Neural crest cell (in vitro differentiated cells): ENCODE data around the gene FAM240A. TPM values are rescaled to one million over a fixed set of nuclear protein-coding genes. Genes with fewer than 3 reads are reported as not detected.
A peak's percentile ranks its signal among the peaks of the same experiment; 100 is the strongest.

Source experiments
- DNase-seq: peaks from one replicate; pipeline ENCODE4 v3.0.0; 2021; ENCODE audit warnings: low read depth, mixed read lengths, low spot score
- H3K27ac Mint-ChIP-seq: one replicate; pipeline ENCODE4 v1.8.0; 2021; ENCODE audit warnings: mild to moderate bottlenecking, mixed read lengths; ENCODE audit not compliant: unreplicated experiment
- H3K27me3 Mint-ChIP-seq: 2 replicates; pipeline ENCODE4 v1.8.0; 2021; ENCODE audit warnings: low read depth, mild to moderate bottlenecking, mixed read lengths
- H3K36me3 Mint-ChIP-seq: 2 replicates; pipeline ENCODE4 v1.8.0; 2021; ENCODE audit warnings: low read depth, mild to moderate bottlenecking, mixed read lengths
- H3K4me1 Mint-ChIP-seq: 2 replicates; pipeline ENCODE4 v1.8.0; 2021; ENCODE audit warnings: mixed read lengths
- H3K4me3 Mint-ChIP-seq: one replicate; pipeline ENCODE4 v1.8.0; 2021; ENCODE audit warnings: mild to moderate bottlenecking, mixed read lengths
- H3K9me3 Mint-ChIP-seq: 2 replicates; pipeline ENCODE4 v1.8.0; 2021; ENCODE audit warnings: mixed read lengths
- total RNA-seq: library from RNA; stranded (reverse); gene quantifications from 2 replicates; pipeline ENCODE4 v1.2.1, GENCODE V29; 2021
- TF ChIP-seq, protein P1 (sequence below): fragments of 200-600 bp; sonication (generic); conservative IDR thresholded peaks from 2 replicates; pipeline ENCODE4 v1.5.0; 2021; ENCODE audit warnings: antibody characterized with exemption, mild to moderate bottlenecking

FAM240A gene
- total RNA-seq, 1 donor from 2014 or later = not detected

DNA sequence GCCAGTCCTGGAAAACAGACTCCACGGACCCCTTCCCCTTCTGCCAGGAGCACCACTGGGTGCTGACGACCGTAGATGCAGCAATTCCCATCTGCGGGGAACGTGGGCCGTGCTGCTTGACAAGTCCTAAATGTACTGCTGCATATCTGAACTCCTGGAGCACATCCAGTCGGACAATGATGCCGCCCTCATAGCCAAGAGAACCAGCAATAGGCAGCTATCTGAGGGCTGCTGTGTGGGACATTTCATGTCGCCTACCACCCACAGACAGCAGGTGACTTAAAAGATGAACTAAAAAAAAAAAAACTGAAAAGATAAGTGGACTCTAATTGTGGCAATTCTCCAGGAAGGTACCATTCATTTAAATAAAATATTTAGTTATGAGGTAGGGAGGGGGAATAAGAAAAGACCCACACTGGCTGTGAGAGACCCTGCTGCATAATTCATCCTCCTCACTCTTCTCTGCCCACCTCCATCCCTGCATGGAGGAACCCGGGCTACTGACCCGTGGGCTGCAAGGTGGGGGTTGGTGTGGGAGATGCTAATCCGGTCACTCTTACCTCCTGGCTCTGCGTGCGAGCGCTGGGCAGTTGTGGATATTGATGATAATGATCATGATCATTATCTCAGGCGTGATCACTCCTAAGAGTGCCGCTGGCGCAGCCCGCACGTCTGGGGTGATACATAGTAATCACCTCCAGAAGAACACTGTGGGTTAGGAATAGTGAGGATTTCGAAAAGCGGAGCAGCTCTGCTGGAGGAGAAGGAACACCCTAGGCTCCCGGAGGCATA lies 52.8 kb downstream of the FAM240A start:
- no peaks in the 10 kb centered on the region for H3K9me3 Mint-ChIP-seq
- H3K27me3 Mint-ChIP-seq = no peaks in the 10 kb centered on the region
- no peak overlapping the region for H3K27ac Mint-ChIP-seq
- peaks cover 22% of the 10 kb centered on the region for H3K4me1 Mint-ChIP-seq
- H3K36me3 Mint-ChIP-seq = no peaks in the 10 kb centered on the region
- DNase-seq = no peak
- TF ChIP-seq, protein P1, sequence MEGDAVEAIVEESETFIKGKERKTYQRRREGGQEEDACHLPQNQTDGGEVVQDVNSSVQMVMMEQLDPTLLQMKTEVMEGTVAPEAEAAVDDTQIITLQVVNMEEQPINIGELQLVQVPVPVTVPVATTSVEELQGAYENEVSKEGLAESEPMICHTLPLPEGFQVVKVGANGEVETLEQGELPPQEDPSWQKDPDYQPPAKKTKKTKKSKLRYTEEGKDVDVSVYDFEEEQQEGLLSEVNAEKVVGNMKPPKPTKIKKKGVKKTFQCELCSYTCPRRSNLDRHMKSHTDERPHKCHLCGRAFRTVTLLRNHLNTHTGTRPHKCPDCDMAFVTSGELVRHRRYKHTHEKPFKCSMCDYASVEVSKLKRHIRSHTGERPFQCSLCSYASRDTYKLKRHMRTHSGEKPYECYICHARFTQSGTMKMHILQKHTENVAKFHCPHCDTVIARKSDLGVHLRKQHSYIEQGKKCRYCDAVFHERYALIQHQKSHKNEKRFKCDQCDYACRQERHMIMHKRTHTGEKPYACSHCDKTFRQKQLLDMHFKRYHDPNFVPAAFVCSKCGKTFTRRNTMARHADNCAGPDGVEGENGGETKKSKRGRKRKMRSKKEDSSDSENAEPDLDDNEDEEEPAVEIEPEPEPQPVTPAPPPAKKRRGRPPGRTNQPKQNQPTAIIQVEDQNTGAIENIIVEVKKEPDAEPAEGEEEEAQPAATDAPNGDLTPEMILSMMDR = no peak
- H3K4me3 Mint-ChIP-seq = no peak overlapping the region

DNA sequence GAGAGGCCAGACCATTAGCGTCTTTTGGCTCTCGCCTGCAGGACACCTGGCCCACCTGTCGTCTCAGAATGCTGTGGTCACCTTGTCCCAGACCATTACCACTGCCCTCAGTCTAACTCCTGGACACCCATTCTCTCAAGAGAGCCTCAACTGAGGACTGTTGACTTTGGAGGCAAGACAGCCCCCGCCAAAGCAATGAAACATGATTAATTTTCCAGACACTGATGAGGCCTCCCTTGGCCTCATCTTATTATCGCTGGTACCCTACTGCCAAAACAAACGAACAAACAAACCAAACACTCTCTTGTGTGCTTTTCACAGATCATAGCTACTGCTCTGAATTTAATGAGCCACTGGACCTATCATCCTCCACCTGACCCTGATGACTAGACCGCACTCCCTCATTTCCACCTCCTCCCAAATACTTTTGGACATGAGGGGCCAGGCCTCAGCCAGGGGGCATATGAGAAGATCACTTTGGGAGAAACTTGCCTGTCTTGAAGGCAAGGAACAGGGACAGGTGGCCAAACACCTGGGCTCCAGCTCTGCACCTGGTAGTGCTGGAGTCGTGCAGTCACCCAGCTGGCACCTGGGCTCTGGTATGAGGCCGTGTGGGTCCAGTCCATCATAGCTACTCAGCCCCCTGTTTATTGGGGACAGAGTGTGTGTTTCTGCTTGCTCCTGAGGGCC lies 53.6 kb downstream of the FAM240A start:
- Mint-ChIP-seq H3K4me3 (no peak overlapping the region), H3K9me3 (no peaks in the 10 kb centered on the region), H3K27ac (no peak overlapping the region), H3K4me1 (peaks cover 22% of the 10 kb centered on the region), H3K27me3 (no peaks in the 10 kb centered on the region), H3K36me3 (no peaks in the 10 kb centered on the region)
- no peak for DNase-seq
- TF ChIP-seq, protein P1 = no peak

DNA sequence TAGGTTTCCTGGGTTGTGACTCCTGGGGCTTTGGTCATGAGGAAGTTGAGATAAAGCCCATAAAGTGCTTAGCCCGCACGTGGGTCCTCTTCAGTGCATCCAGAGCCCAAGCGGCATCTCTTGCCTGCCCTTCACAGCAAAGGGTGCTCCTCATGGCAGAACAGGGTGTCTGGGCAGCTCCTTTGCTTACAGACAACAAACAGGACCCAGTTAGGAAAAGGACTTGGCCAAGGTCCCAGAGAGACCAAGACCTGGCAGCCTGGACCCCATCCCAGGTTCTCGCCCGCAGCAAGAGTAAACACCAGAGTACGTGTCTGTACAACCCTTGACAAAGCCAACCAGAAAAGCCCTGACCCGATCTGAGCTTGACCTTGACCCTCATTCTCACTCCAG lies 54.1 kb downstream of the FAM240A start:
- H3K27ac Mint-ChIP-seq = no peak overlapping the region
- peaks cover 22% of the 10 kb centered on the region for H3K4me1 Mint-ChIP-seq
- H3K27me3 Mint-ChIP-seq = no peaks in the 10 kb centered on the region
- TF ChIP-seq, protein P1 = no peak
- no peak overlapping the region for H3K4me3 Mint-ChIP-seq
- no peaks in the 10 kb centered on the region for H3K36me3 Mint-ChIP-seq
- no peak for DNase-seq
- no peaks in the 10 kb centered on the region for H3K9me3 Mint-ChIP-seq

DNA sequence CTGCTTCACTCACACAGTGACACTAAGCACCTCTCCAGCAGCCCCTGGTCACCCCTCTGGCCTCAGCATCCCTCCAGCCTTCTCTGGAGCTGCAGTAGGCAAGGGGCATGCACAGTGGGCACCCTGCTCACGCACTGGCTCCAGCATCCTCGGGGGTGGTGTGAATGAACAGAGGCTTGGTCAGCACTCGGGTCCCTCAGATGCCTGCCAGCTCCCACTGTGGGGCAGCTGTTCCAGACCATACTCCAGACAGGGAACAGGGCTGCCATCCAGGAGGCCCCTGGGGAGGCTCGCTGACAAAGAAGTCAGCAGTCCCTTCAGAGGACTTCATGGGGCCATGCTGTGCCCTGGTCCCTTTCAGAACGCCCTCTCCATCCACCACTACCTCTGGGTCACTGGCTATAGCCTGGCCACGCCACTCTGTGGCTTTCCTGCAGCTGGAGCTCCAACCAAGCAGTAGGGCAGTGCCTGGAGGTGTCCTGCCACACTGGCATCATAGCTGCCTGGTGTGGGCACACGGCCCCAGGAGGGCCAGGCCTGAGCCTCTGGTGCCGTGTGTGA lies 54.8 kb downstream of the FAM240A start:
- H3K9me3 Mint-ChIP-seq = no peaks in the 10 kb centered on the region
- DNase-seq = no peak
- no peaks in the 10 kb centered on the region for H3K27me3 Mint-ChIP-seq
- no peak overlapping the region for H3K4me3 Mint-ChIP-seq
- TF ChIP-seq, protein P1 = no peak
- H3K27ac Mint-ChIP-seq = no peak overlapping the region
- H3K36me3 Mint-ChIP-seq = no peaks in the 10 kb centered on the region
- peaks cover 16% of the 10 kb centered on the region for H3K4me1 Mint-ChIP-seq

DNA sequence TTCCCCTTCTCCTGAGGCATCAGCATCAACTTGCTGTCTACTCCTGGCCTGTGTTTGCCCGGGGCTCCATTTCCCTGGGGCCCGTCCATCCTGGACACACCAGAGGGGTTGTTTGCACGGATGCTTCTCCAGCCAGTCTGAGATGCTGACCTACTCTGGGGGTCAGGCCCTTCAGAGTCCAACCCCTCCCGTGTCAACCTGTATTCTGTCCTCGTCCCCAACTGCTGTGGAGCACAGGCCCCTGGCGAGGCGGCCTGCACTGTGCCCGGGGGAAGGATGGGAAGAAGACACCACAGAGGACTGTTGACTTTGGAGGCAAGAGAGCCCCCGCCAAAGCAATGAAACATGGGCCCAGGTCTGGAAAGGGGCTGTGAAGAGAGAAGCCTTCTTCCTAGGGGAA lies 55.3 kb downstream of the FAM240A start:
- TF ChIP-seq, protein P1 = no peak
- peaks cover 11% of the 10 kb centered on the region for H3K4me1 Mint-ChIP-seq
- DNase-seq = no peak
- no peaks in the 10 kb centered on the region for H3K36me3 Mint-ChIP-seq
- H3K27ac Mint-ChIP-seq = peak overlapping the region; percentile 35
- no peak overlapping the region for H3K4me3 Mint-ChIP-seq
- H3K27me3 Mint-ChIP-seq = no peaks in the 10 kb centered on the region
- no peaks in the 10 kb centered on the region for H3K9me3 Mint-ChIP-seq
